Pulmonary artery endothelial cell (primary cell): ENCODE data around the gene FOXP2. TPM values are rescaled to one million over a fixed set of nuclear protein-coding genes. Genes with fewer than 3 reads are reported as not detected.

ENCODE experiments used
- DNase-seq: peaks from one replicate; pipeline ENCODE4 v3.0.0-alpha.2; 2011; ENCODE audit warnings: low read depth, low spot score
- total RNA-seq: library from RNA; depleted of rRNA; stranded (reverse); fragments of >200 nt; gene quantifications from 2 replicates; pipeline ENCODE4 v1.2.3, GENCODE V29; 2014

The FOXP2 gene
- total RNA-seq, 1 donor from 2014 or later = not detected

DNA sequence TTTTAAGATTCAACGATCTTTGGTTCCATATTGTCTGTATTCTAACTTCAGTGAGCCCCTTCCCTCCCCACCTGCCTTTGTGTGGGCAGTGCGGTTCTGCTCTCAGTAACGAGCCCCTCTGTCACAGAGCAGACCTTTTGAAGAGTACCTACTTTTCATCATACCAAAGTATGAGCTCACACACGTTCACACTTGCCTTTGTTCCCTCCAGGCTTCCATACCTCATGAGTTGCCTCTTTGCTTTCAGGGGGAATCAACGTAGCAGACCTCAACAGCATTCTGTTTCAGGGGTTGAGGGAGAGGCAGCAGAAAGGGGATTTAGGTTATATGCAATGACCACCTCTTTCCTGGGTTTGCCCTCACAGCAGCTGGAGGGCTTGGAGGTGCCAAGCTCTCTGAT, 295.9 kb downstream of the FOXP2 start:
- DNase-seq = no peak

GRCh38 chr7:114711241-114711640, 296.6 kb downstream of the FOXP2 start:
- DNase-seq = no peak

- DNase-seq = no peak
These were observed 301.3 kb downstream of the FOXP2 start for GRCh38 chr7:114715907-114716306.

GRCh38 chr7:114718861-114719260, 304.2 kb downstream of the FOXP2 start:
- no peak for DNase-seq

GRCh38 chr7:114720725-114721124, 306.1 kb downstream of the FOXP2 start:
- no peak for DNase-seq

GRCh38 chr7:114722562-114722961, 307.9 kb downstream of the FOXP2 start:
- no peak for DNase-seq

DNA sequence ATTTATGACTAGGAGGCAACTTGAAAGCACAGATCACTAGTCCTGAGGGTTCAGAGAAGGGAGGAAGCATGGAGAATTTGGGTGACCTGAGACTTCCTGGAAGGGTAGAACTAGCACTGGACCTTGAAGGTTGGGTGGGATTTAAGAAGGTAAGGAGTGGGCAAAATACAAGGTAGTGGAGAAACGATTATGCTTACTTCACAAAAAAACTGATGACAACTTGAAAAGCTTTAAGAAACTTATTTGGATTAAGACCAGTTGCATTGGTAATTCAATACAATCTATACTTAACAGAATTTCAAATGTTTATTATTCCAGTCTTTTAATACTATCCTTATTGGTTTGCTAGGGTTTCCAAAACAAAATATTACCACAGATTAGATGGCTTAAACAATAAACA, 308.7 kb downstream of the FOXP2 start:
- no peak for DNase-seq

GRCh38 chr7:114740095-114740494, 325.5 kb downstream of the FOXP2 start:
- no peak for DNase-seq

DNA sequence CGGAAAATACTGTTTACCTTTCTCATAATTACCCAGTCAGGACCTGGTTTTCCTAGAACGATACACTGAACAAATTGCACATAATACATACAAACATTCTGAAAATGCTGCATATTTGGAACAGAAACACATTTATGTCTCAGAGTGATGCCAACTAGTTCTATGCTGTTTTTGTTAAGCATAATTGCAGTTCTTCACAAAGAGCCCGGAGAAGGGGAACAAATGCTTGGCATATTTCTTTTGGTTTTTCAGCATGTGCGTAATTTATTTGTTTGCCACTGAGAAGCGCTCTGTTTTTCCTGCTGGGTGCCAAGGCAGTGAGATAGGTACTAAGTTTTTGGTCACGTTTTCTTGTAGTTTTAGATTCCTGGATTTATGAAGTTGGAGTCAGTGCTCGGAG, 326.3 kb downstream of the FOXP2 start:
- DNase-seq = no peak

GRCh38 chr7:114741911-114742310, 327.3 kb downstream of the FOXP2 start:
- no peak for DNase-seq
